Measurements from ENCODE around the gene FAM210B.
A peak's percentile ranks its signal among the peaks of the same experiment; 100 is the strongest.
"Not testable (repeated sequence)": the region's sequence is repeated elsewhere in the genome, so short reads cannot be mapped to it uniquely, and the experiment has no call there.

FAM210B gene

DNA sequence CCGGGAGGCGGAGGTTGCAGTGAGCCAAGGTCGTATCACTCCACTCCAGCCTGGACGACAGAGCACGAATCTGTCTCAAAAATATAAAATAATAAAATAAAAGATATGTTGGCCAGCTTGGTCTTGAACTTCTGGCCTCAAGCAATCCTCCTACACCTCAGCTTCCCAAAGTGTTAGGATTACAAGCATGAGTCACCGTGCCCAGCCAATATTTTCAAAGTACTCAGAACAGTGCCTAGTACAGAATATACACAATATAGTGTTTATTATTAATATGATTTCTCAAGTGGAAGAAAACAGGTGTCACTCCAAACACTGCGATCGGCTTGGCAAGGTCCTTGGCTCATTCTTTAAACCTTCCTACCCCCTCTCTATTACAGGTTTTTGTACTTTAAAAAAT is 3.1 kb downstream of the FAM210B start:
- DNase-seq: no peak

- no peak for DNase-seq
These were observed 4.1 kb downstream of the FAM210B start for GRCh38 chr20:56362833-56363413.

- DNase-seq: no peak
These were observed 4.7 kb downstream of the FAM210B start for GRCh38 chr20:56363491-56363890.

- DNase-seq: no peak
These were observed 9.8 kb downstream of the FAM210B start for GRCh38 chr20:56368351-56369134.

GRCh38 chr20:56369179-56369578 is 10.4 kb downstream of the FAM210B start:
- DNase-seq: no peak

- DNase-seq: no peak
These were observed 13.2 kb downstream of the FAM210B start for GRCh38 chr20:56371977-56372376.

GRCh38 chr20:56372850-56373249 is 14.1 kb downstream of the FAM210B start:
- DNase-seq: no peak

- peak; percentile 89 for DNase-seq
These were observed 15.2 kb downstream of the FAM210B start for GRCh38 chr20:56373942-56374341.

GRCh38 chr20:56376331-56376730 is 17.6 kb downstream of the FAM210B start:
- no peak for DNase-seq

DNA sequence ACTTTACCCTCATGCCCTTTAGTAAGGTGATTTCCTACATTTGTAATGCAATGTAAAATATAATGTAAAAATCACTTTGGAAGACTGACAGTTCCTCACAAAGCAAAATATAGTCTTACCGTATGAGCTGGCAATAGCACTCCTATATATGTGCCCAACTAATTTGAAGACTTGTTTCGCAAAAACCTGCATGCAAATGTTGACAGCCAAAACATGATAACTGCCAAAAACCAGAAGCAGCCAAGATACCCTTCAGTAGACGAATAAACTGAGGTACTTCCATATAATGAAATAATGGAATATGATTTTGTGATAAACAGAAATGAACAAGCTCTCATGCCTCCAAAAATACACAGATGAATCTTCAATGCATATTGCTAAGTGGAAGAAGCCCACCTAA is 19.6 kb downstream of the FAM210B start:
- DNase-seq: no peak

GRCh38 chr20:56380375-56380774 is 21.6 kb downstream of the FAM210B start:
- DNase-seq: no peak

- DNase-seq: no peak
These were observed 22.7 kb downstream of the FAM210B start for GRCh38 chr20:56381501-56381900.

DNA sequence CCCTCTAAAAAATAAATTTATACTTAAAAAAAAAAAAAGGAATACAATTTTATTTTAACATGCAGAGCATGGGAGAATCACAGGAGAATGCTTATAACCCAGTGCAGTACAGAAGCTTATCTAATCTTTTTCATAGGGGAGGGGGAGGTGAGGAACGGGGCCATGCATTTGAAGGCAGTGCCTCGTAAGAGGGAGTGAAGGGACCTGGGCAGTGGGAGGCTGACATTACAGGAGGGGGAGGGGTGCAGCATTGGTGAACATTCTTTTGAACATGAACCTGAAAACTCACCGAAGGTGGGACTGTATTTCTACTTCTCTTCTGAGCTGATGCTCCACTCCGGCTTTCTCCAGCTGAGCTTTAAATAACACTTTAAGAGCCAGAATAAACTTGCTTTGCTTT is 23.9 kb downstream of the FAM210B start:
- no peak for DNase-seq

DNA sequence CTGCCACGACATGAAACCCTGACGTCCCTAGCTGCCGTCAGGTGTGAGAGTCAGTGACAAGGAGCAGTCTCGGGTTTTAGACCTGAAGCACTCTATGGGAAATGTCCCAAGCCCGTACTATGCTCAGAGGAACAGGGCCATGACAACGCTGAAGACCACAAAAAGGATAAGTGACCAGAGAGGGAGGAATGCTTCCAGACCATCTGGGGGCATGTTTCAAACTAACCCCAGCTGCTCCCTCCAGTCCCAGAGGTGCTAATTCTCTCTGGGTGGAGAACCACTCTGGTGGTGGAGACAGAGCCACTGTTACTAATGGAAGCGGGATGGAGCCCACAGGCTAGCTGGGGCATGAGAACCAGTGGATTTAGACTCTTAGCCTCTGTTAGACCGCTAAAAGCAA is 24.6 kb downstream of the FAM210B start:
- no peak for DNase-seq

DNA sequence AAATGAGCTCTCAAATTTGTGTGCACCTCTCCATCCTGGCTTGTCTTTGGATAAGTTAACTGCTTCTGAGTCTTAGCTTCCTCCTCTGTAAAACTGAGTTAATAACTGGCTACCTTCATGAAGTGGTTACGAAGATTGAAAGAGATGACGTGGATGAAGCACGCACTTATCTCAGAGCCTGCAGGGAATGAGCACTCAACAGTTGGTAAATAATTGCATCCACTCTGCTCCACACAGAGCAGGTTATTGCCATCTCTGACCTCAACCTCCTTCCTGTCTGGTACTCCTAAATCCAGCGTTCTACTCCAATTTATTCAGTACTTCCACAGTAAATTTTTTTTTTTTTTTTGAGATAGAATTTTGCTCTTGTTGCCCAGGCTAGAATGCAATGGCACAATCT is 26.4 kb downstream of the FAM210B start:
- no peak for DNase-seq

- no peak for DNase-seq
These were observed 27.4 kb downstream of the FAM210B start for GRCh38 chr20:56386219-56386618.

- no peak for DNase-seq
These were observed 30.1 kb downstream of the FAM210B start for GRCh38 chr20:56388882-56389281.

- DNase-seq: no peak
These were observed 31.0 kb downstream of the FAM210B start for GRCh38 chr20:56389807-56390206.

GRCh38 chr20:56390396-56390795 is 31.6 kb downstream of the FAM210B start:
- DNase-seq: not testable (repeated sequence)

DNA sequence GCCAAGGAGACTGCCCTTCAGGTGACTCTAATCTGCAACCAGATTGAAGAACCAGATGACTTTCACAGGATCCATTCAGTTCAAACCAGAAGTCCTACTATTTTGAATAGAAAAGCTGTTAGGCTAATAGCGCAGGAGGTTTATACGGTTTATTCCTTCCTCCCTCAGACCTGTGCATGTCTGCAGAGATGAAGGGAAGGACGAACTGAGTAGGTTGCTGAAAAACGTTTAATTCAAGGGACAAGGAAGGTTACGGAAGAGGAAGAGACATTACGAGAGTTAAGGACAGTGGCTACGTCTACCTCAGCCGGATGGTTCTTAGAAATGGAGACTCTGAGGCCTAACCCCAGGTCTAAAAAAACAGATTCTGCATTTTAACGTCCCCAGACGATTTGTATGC is 32.3 kb downstream of the FAM210B start:
- no peak for DNase-seq

GRCh38 chr20:56391596-56392131 is 32.9 kb downstream of the FAM210B start:
- no peak for DNase-seq

GRCh38 chr20:56392132-56392880 is 33.5 kb downstream of the FAM210B start, which contains the start of the genes AURKA and CSTF1:
TSS of gene AURKA (minus strand) at chr20:56392215. CDS start at chr20:56388197, 4,018 bp downstream.
TSS of gene CSTF1 (plus strand) at chr20:56392645. CDS start at chr20:56395553, 2,908 bp downstream.
- peak; percentile 99 for DNase-seq

GRCh38 chr20:56392881-56393482 is 34.2 kb downstream of the FAM210B start:
- DNase-seq: no peak
